COLO829 (cell line): Measurements from ENCODE around the gene MFSD6L.

ENCODE experiments used
- DNase-seq: peaks from one replicate; pipeline ENCODE4 v3.0.0; 2012; ENCODE audit warnings: low spot score

The MFSD6L gene

GRCh38 chr17:8798846-8799569 is at the start of gene MFSD6L:
MFSD6L (minus strand) TSS chr17:8799365; CDS start chr17:8799120, 245 bp downstream.
- DNase-seq, result no peak

- no peak for DNase-seq
Measured at GRCh38 chr17:8847891-8848290, 48.7 kb upstream of the MFSD6L start.

GRCh38 chr17:8846768-8847211 is 47.6 kb upstream of the MFSD6L start:
- DNase-seq, result peak; percentile 66

GRCh38 chr17:8844229-8845218 is 45.4 kb upstream of the MFSD6L start:
- DNase-seq, result no peak

- no peak for DNase-seq
Measured at GRCh38 chr17:8843344-8843743, 44.2 kb upstream of the MFSD6L start.

- no peak for DNase-seq
Measured at GRCh38 chr17:8841844-8842243, 42.7 kb upstream of the MFSD6L start.

- DNase-seq, result no peak
Measured at GRCh38 chr17:8839410-8839935, 40.3 kb upstream of the MFSD6L start.

GRCh38 chr17:8838551-8839095 is 39.5 kb upstream of the MFSD6L start:
- no peak for DNase-seq

- no peak for DNase-seq
Measured at GRCh38 chr17:8837563-8838075, 38.5 kb upstream of the MFSD6L start.

- DNase-seq, result no peak
Measured at GRCh38 chr17:8836821-8837562, 37.8 kb upstream of the MFSD6L start.

- DNase-seq, result no peak
Measured at GRCh38 chr17:8835631-8836364, 36.6 kb upstream of the MFSD6L start.

- no peak for DNase-seq
Measured at GRCh38 chr17:8835106-8835505, 35.9 kb upstream of the MFSD6L start.

GRCh38 chr17:8832711-8833352 is 33.7 kb upstream of the MFSD6L start:
- DNase-seq, result no peak

- no peak for DNase-seq
Measured at GRCh38 chr17:8831234-8831849, 32.2 kb upstream of the MFSD6L start.

- no peak for DNase-seq
Measured at GRCh38 chr17:8830141-8830540, 31.0 kb upstream of the MFSD6L start.

GRCh38 chr17:8829036-8829941 is 30.1 kb upstream of the MFSD6L start:
- no peak for DNase-seq

- DNase-seq, result no peak
Measured at GRCh38 chr17:8828517-8828875, 29.3 kb upstream of the MFSD6L start.

GRCh38 chr17:8826808-8827435 is 27.8 kb upstream of the MFSD6L start:
- DNase-seq, result no peak
